Loucy (cell line): ENCODE data around the gene FAM185A.
"Not testable (repeated sequence)": the region's sequence is repeated elsewhere in the genome, so short reads cannot be mapped to it uniquely, and the experiment has no call there.

Experiments
- EZH2phosphoT487 ChIP-seq: fragments of 200-600 bp; IDR thresholded peaks from 2 replicates; pipeline ENCODE4 v1.6.1; 2018; ENCODE audit warnings: antibody characterized with exemption, mild to moderate bottlenecking, moderate library complexity, borderline replicate concordance
- TF ChIP-seq, protein P1 (sequence below): fragments of 200-600 bp; sonication (generic); conservative IDR thresholded peaks from 2 replicates; pipeline ENCODE4 v1.5.1; 2014; ENCODE audit warnings: mild to moderate bottlenecking, antibody characterized with exemption, low read length

- TF ChIP-seq, protein P1, sequence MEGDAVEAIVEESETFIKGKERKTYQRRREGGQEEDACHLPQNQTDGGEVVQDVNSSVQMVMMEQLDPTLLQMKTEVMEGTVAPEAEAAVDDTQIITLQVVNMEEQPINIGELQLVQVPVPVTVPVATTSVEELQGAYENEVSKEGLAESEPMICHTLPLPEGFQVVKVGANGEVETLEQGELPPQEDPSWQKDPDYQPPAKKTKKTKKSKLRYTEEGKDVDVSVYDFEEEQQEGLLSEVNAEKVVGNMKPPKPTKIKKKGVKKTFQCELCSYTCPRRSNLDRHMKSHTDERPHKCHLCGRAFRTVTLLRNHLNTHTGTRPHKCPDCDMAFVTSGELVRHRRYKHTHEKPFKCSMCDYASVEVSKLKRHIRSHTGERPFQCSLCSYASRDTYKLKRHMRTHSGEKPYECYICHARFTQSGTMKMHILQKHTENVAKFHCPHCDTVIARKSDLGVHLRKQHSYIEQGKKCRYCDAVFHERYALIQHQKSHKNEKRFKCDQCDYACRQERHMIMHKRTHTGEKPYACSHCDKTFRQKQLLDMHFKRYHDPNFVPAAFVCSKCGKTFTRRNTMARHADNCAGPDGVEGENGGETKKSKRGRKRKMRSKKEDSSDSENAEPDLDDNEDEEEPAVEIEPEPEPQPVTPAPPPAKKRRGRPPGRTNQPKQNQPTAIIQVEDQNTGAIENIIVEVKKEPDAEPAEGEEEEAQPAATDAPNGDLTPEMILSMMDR: not testable (repeated sequence)
- not testable (repeated sequence) for TF ChIP-seq EZH2phosphoT487
Observed at GRCh38 chr7:102748605-102749444, at the start of gene FAM185A.
